ENCODE data around the gene ELMOD1. TPM values are rescaled to one million over a fixed set of nuclear protein-coding genes. Genes with fewer than 3 reads are reported as not detected.
"Not testable (repeated sequence)": the region's sequence is repeated elsewhere in the genome, so short reads cannot be mapped to it uniquely, and the experiment has no call there.

Gene ELMOD1
- total RNA-seq, 1 donor: 0.43 TPM

- DNase-seq (ENCODE audit: low read depth): no peak
- H3K4me3 ChIP-seq (ENCODE audit: low read depth, low read length): no peak overlapping the region
- TF ChIP-seq, protein P1, sequence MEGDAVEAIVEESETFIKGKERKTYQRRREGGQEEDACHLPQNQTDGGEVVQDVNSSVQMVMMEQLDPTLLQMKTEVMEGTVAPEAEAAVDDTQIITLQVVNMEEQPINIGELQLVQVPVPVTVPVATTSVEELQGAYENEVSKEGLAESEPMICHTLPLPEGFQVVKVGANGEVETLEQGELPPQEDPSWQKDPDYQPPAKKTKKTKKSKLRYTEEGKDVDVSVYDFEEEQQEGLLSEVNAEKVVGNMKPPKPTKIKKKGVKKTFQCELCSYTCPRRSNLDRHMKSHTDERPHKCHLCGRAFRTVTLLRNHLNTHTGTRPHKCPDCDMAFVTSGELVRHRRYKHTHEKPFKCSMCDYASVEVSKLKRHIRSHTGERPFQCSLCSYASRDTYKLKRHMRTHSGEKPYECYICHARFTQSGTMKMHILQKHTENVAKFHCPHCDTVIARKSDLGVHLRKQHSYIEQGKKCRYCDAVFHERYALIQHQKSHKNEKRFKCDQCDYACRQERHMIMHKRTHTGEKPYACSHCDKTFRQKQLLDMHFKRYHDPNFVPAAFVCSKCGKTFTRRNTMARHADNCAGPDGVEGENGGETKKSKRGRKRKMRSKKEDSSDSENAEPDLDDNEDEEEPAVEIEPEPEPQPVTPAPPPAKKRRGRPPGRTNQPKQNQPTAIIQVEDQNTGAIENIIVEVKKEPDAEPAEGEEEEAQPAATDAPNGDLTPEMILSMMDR (IDR thresholded peaks at IDR 0.05; ENCODE audit: insufficient read depth, low read depth, low read length): no peak
These were observed 23.1 kb upstream of the ELMOD1 start for GRCh38 chr11:107567739-107568335.

- H3K4me3 ChIP-seq (ENCODE audit: low read depth, low read length): no peak overlapping the region
- DNase-seq (ENCODE audit: low read depth): no peak
- TF ChIP-seq, protein P1 (IDR thresholded peaks at IDR 0.05; ENCODE audit: insufficient read depth, low read depth, low read length): no peak
These were observed 20.9 kb upstream of the ELMOD1 start for GRCh38 chr11:107570015-107570414.

DNA sequence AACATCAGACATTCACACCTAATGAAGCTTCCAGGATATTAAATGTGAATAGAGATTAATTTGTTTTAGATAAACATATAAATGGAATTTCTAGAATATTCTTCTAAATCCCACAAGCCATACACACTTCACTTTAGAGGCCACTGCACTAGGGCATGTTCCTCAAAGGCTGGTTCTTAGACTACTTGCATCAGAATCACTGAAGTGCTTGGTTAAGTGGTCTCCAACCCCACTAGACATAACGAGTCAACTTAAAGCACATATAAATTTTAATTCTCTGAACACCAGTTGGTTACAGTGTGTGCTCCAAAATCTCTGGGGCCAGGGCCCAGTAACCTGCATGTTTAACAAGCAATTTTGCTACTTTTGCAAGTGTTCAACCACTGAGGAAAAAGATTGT lies 17.5 kb upstream of the ELMOD1 start:
- TF ChIP-seq, protein P1 (IDR thresholded peaks at IDR 0.05; ENCODE audit: insufficient read depth, low read depth, low read length): no peak
- no peak overlapping the region for H3K4me3 ChIP-seq (ENCODE audit: low read depth, low read length)
- DNase-seq (ENCODE audit: low read depth): no peak

DNA sequence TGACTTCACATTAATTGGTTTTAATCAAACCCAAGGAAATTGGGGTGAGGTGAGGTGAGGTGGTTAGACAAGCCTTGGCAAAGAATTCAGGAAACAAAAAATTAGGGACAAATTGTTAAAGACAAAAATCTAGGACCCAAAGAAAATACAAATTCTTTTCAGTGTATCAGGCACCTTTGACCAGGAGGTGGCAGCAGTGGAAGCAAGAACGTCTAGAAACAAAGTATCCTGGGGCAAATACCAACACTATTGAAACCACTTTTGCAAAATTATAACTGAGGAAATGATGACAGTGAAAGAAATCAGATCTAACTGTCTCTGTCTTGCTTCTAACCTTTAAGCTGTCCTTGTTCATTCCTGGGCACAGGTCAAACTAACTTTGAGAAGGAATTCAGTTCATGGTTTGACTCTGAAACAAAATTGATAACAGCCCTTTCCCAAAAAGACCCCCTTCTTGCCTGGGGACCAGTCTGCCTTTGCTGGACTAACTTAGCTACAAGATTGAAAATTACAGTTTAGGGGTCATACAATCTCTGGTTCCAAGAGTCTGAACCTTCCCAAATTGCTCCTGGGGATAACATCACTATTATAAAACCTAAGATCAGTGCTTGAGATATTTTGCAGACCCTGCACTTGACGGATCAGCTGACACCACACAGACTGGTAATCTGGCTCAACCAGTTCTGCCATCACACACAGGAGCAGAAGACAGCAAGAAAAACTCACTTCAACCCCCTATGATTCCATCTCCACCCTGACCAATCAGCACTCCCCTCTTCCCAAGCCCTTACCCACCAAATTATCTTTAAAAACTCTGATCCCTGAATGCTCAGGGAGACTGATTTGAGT lies 14.2 kb upstream of the ELMOD1 start:
- peak; percentile 58 for DNase-seq (ENCODE audit: low read depth)
- not testable (repeated sequence) for H3K4me3 ChIP-seq (ENCODE audit: low read depth, low read length)
- TF ChIP-seq, protein P1 (IDR thresholded peaks at IDR 0.05; ENCODE audit: insufficient read depth, low read depth, low read length): peak; percentile 76

GRCh38 chr11:107577346-107577711 lies 13.6 kb upstream of the ELMOD1 start:
- TF ChIP-seq, protein P1 (IDR thresholded peaks at IDR 0.05; ENCODE audit: insufficient read depth, low read depth, low read length): no peak
- no peak overlapping the region for H3K4me3 ChIP-seq (ENCODE audit: low read depth, low read length)
- no peak for DNase-seq (ENCODE audit: low read depth)

DNA sequence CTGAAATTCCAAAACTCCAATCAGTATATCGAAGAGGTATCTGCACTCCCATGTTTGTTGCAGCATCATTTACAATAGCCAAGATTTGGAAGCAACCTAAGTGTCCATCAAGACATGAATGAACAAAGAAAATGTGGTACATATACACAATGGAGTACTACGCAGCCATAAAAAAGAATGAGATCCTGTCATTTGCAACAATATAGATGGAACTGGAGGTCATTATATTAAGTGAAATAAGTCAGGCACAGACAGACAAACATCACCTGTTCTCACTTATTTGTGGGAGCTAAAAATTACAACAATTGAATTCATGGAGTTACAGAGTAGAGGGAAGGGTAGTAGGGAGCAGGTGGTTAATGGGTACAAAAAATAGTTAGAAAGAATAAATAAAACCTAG lies 11.8 kb upstream of the ELMOD1 start:
- not testable (repeated sequence) for DNase-seq (ENCODE audit: low read depth); H3K4me3 ChIP-seq (ENCODE audit: low read depth, low read length)

GRCh38 chr11:107581147-107581546 lies 9.8 kb upstream of the ELMOD1 start:
- DNase-seq (ENCODE audit: low read depth): no peak
- TF ChIP-seq, protein P1 (IDR thresholded peaks at IDR 0.05; ENCODE audit: insufficient read depth, low read depth, low read length): no peak
- no peak overlapping the region for H3K4me3 ChIP-seq (ENCODE audit: low read depth, low read length)
